Stomach (tissue), 4 donors: Measurements from ENCODE around the gene DOCK9.

ENCODE experiments used
- CTCF ChIP-seq, 7 experiments: fragments of 450-650 bp in 4 of 7; fragments of 200-600 bp in 3 of 7; sonication (generic) in 3 of 7; IDR thresholded peaks; one replicate each; pipeline ENCODE4 v1.5.1; 2016 to 2019; ENCODE audit warnings: antibody characterized with exemption in 7 of 7, control low read depth in 2 of 7, mild to moderate bottlenecking in 1 of 7
- EP300 ChIP-seq: sonication (generic); formaldehyde crosslinking; IDR thresholded peaks from one replicate; pipeline ENCODE4 v1.6.1; 2017; ENCODE audit warnings: antibody characterized with exemption

GRCh38 chr13:98921015-98921580 lies 56.8 kb downstream of the DOCK9 start:
- no peak for TF ChIP-seq CTCF (IDR thresholded peaks at IDR 0.05)
- no peak for TF ChIP-seq EP300
